NCI-H748 (cell line): Measurements from ENCODE around the gene CRTAP.
"Not testable (repeated sequence)": the region's sequence is repeated elsewhere in the genome, so short reads cannot be mapped to it uniquely, and the experiment has no call there.

Experiments used
- DNase-seq: peaks from one replicate; lab custom pipeline; 2025; ENCODE audit not compliant: unreplicated experiment; lab: John Stamatoyannopoulos, UW

Gene CRTAP

GRCh38 chr3:33139006-33139623, 25.3 kb downstream of the CRTAP start:
- DNase-seq = not testable (repeated sequence)

GRCh38 chr3:33139996-33140395, 26.2 kb downstream of the CRTAP start:
- no peak for DNase-seq

- DNase-seq = no peak
Measured at GRCh38 chr3:33141006-33141405, 27.2 kb downstream of the CRTAP start.

GRCh38 chr3:33144433-33144832, 30.6 kb downstream of the CRTAP start:
- no peak for DNase-seq

GRCh38 chr3:33145221-33145900, 31.5 kb downstream of the CRTAP start:
- DNase-seq = no peak

GRCh38 chr3:33145901-33146580, 32.2 kb downstream of the CRTAP start:
- no peak for DNase-seq

- no peak for DNase-seq
Measured at GRCh38 chr3:33146791-33147445, 33.1 kb downstream of the CRTAP start.

GRCh38 chr3:33149342-33149741, 35.5 kb downstream of the CRTAP start:
- no peak for DNase-seq

GRCh38 chr3:33152363-33153360, 38.8 kb downstream of the CRTAP start:
- no peak for DNase-seq

GRCh38 chr3:33153782-33154181, 40.0 kb downstream of the CRTAP start:
- DNase-seq = no peak

GRCh38 chr3:33155301-33155700, 41.5 kb downstream of the CRTAP start:
- no peak for DNase-seq

- no peak for DNase-seq
Measured at GRCh38 chr3:33159234-33159633, 45.4 kb downstream of the CRTAP start.

GRCh38 chr3:33159981-33160380, 46.2 kb downstream of the CRTAP start:
- DNase-seq = no peak

- DNase-seq = not testable (repeated sequence)
Measured at GRCh38 chr3:33162621-33163020, 48.8 kb downstream of the CRTAP start.

- no peak for DNase-seq
Measured at GRCh38 chr3:33165372-33165771, 51.6 kb downstream of the CRTAP start.

- no peak for DNase-seq
Measured at GRCh38 chr3:33166095-33166494, 52.3 kb downstream of the CRTAP start.

- DNase-seq = no peak
Measured at GRCh38 chr3:33167284-33167683, 53.5 kb downstream of the CRTAP start.

- DNase-seq = no peak
Measured at GRCh38 chr3:33167716-33168336, 54.0 kb downstream of the CRTAP start.

- DNase-seq = no peak
Measured at GRCh38 chr3:33170531-33170930, 56.7 kb downstream of the CRTAP start.

GRCh38 chr3:33171580-33171979, 57.8 kb downstream of the CRTAP start:
- DNase-seq = no peak
